ENCODE data around the gene FBN1.

GRCh38 chr15:48411971-48412591 is 233.4 kb downstream of the FBN1 start:
- no peak for TF ChIP-seq YY1 (IDR thresholded peaks at IDR 0.05; ENCODE audit: insufficient read depth, insufficient read length)
- TF ChIP-seq ZNF274 (IDR thresholded peaks at IDR 0.05; ENCODE audit: low read depth, low read length) = no peak
